ENCODE data around the gene PIGL. TPM values are rescaled to one million over a fixed set of nuclear protein-coding genes. Genes with fewer than 3 reads are reported as not detected.
"Not testable (repeated sequence)": the region's sequence is repeated elsewhere in the genome, so short reads cannot be mapped to it uniquely, and the experiment has no call there.

The PIGL gene
- 17.0 and 20.9 TPM in 2 replicates for total RNA-seq (2014; rRNA removed; shearing (Covaris generic))

GRCh38 chr17:16217002-16217635 is at the start of gene PIGL:
TSS of gene PIGL (plus strand) at chr17:16217210. CDS start at chr17:16217227, 17 bp downstream.
- DNase-seq (ENCODE audit: low spot score), result peak; percentile 92

GRCh38 chr17:16171613-16172012 is 45.4 kb upstream of the PIGL start:
- DNase-seq (ENCODE audit: low spot score), result peak; percentile 56

GRCh38 chr17:16178836-16179235 is 38.2 kb upstream of the PIGL start:
- no peak for DNase-seq (ENCODE audit: low spot score)

GRCh38 chr17:16181581-16181980 is 35.4 kb upstream of the PIGL start:
- DNase-seq (ENCODE audit: low spot score), result no peak

- DNase-seq (ENCODE audit: low spot score), result no peak
These were observed 29.4 kb upstream of the PIGL start for GRCh38 chr17:16187642-16188041.

GRCh38 chr17:16189791-16190348 is 27.1 kb upstream of the PIGL start:
- DNase-seq (ENCODE audit: low spot score), result no peak

GRCh38 chr17:16190703-16191360 is 26.2 kb upstream of the PIGL start:
- DNase-seq (ENCODE audit: low spot score), result no peak

GRCh38 chr17:16191604-16192003 is 25.4 kb upstream of the PIGL start:
- DNase-seq (ENCODE audit: low spot score), result no peak

GRCh38 chr17:16194307-16194835 is 22.6 kb upstream of the PIGL start:
- not testable (repeated sequence) for DNase-seq (ENCODE audit: low spot score)

- no peak for DNase-seq (ENCODE audit: low spot score)
These were observed 19.7 kb upstream of the PIGL start for GRCh38 chr17:16197276-16197675.

GRCh38 chr17:16199093-16199492 is 17.9 kb upstream of the PIGL start:
- no peak for DNase-seq (ENCODE audit: low spot score)

- DNase-seq (ENCODE audit: low spot score), result not testable (repeated sequence)
These were observed 15.3 kb upstream of the PIGL start for GRCh38 chr17:16201693-16202131.

- not testable (repeated sequence) for DNase-seq (ENCODE audit: low spot score)
These were observed 14.2 kb upstream of the PIGL start for GRCh38 chr17:16202554-16203500.

GRCh38 chr17:16204763-16205162 is 12.2 kb upstream of the PIGL start:
- DNase-seq (ENCODE audit: low spot score), result not testable (repeated sequence)

GRCh38 chr17:16211590-16211989 is 5.4 kb upstream of the PIGL start:
- DNase-seq (ENCODE audit: low spot score), result no peak

- no peak for DNase-seq (ENCODE audit: low spot score)
These were observed 4.2 kb upstream of the PIGL start for GRCh38 chr17:16212793-16213192.

- DNase-seq (ENCODE audit: low spot score), result peak; percentile 55
These were observed 2.6 kb upstream of the PIGL start for GRCh38 chr17:16214190-16215001.

- DNase-seq (ENCODE audit: low spot score), result no peak
These were observed 2.1 kb upstream of the PIGL start for GRCh38 chr17:16215002-16215272.

GRCh38 chr17:16215273-16215964 is 1.6 kb upstream of the PIGL start, which contains the start of gene NCOR1:
TSS of gene NCOR1 (minus strand) at chr17:16215534. CDS start at chr17:16194569, 20,965 bp downstream.
- peak; percentile 88 for DNase-seq (ENCODE audit: low spot score)

- peak; percentile 61 for DNase-seq (ENCODE audit: low spot score)
These were observed 1.1 kb upstream of the PIGL start for GRCh38 chr17:16215965-16216316.
